ENCODE measurements around the gene PDGFB. TPM values are rescaled to one million over a fixed set of nuclear protein-coding genes. Genes with fewer than 3 reads are reported as not detected.

Gene PDGFB
- total RNA-seq, 1 donor, result 0.27 TPM

- no peak for DNase-seq (ENCODE audit: low read depth in 2 of 3, low spot score in 2 of 3)
Observed at GRCh38 chr22:39214006-39214382, 30.8 kb downstream of the PDGFB start.

GRCh38 chr22:39212721-39213376 is 31.9 kb downstream of the PDGFB start:
- no peak for DNase-seq (ENCODE audit: low read depth in 2 of 3, low spot score in 2 of 3)

- no peak for DNase-seq (ENCODE audit: low read depth in 2 of 3, low spot score in 2 of 3)
Observed at GRCh38 chr22:39209756-39210155, 35.0 kb downstream of the PDGFB start.

GRCh38 chr22:39208013-39208680 is 36.6 kb downstream of the PDGFB start:
- no peak for DNase-seq (ENCODE audit: low read depth in 2 of 3, low spot score in 2 of 3)

- no peak for DNase-seq (ENCODE audit: low read depth in 2 of 3, low spot score in 2 of 3)
Observed at GRCh38 chr22:39207141-39208012, 37.4 kb downstream of the PDGFB start.

- DNase-seq (ENCODE audit: low read depth in 2 of 3, low spot score in 2 of 3), result no peak
Observed at GRCh38 chr22:39206491-39206890, 38.3 kb downstream of the PDGFB start.

GRCh38 chr22:39205344-39206021 is 39.3 kb downstream of the PDGFB start:
- DNase-seq (ENCODE audit: low read depth in 2 of 3, low spot score in 2 of 3), result peak in 1 of 3 donors; percentile 34

GRCh38 chr22:39204216-39204615 is 40.6 kb downstream of the PDGFB start:
- no peak for DNase-seq (ENCODE audit: low read depth in 2 of 3, low spot score in 2 of 3)

- DNase-seq (ENCODE audit: low read depth in 2 of 3, low spot score in 2 of 3), result no peak
Observed at GRCh38 chr22:39197578-39197977, 47.2 kb downstream of the PDGFB start.

- no peak for DNase-seq (ENCODE audit: low read depth in 2 of 3, low spot score in 2 of 3)
Observed at GRCh38 chr22:39194098-39194497, 50.7 kb downstream of the PDGFB start.

- no peak for DNase-seq (ENCODE audit: low read depth in 2 of 3, low spot score in 2 of 3)
Observed at GRCh38 chr22:39188809-39189208, 56.0 kb downstream of the PDGFB start.

- no peak for DNase-seq (ENCODE audit: low read depth in 2 of 3, low spot score in 2 of 3)
Observed at GRCh38 chr22:39185601-39186012, 59.2 kb downstream of the PDGFB start.

- DNase-seq (ENCODE audit: low read depth in 2 of 3, low spot score in 2 of 3), result no peak
Observed at GRCh38 chr22:39184586-39185577, 59.9 kb downstream of the PDGFB start.

GRCh38 chr22:39183991-39184585 is 60.7 kb downstream of the PDGFB start:
- DNase-seq (ENCODE audit: low read depth in 2 of 3, low spot score in 2 of 3), result no peak

GRCh38 chr22:39182478-39183030 is 62.2 kb downstream of the PDGFB start:
- DNase-seq (ENCODE audit: low read depth in 2 of 3, low spot score in 2 of 3), result no peak

- no peak for DNase-seq (ENCODE audit: low read depth in 2 of 3, low spot score in 2 of 3)
Observed at GRCh38 chr22:39181778-39182177, 63.0 kb downstream of the PDGFB start.

GRCh38 chr22:39181356-39181755 is 63.4 kb downstream of the PDGFB start:
- no peak for DNase-seq (ENCODE audit: low read depth in 2 of 3, low spot score in 2 of 3)

GRCh38 chr22:39179841-39180335 is 64.9 kb downstream of the PDGFB start:
- no peak for DNase-seq (ENCODE audit: low read depth in 2 of 3, low spot score in 2 of 3)

- DNase-seq (ENCODE audit: low read depth in 2 of 3, low spot score in 2 of 3), result no peak
Observed at GRCh38 chr22:39179401-39179827, 65.4 kb downstream of the PDGFB start.

Measured in hematopoietic multipotent progenitor cell (in vitro differentiated cells).